HG02938 (cell line): Measurements from ENCODE around the gene RNF187.
"Not testable (repeated sequence)": the region's sequence is repeated elsewhere in the genome, so short reads cannot be mapped to it uniquely, and the experiment has no call there.

Experiments used
- ATAC-seq: cut with Tn5 transposase; IDR thresholded peaks from one replicate; pipeline ENCODE4 v1.9.1; 2021; ENCODE audit warnings: mild to moderate bottlenecking, moderate library complexity; ENCODE audit not compliant: unreplicated experiment

The RNF187 gene

GRCh38 chr1:228459091-228459993, 27.8 kb upstream of the RNF187 start:
- no peak for ATAC-seq

- no peak for ATAC-seq
These were observed 26.4 kb upstream of the RNF187 start for GRCh38 chr1:228460821-228461220.

GRCh38 chr1:228462560-228462959, 24.6 kb upstream of the RNF187 start:
- ATAC-seq, result no peak

GRCh38 chr1:228463009-228463558, 24.1 kb upstream of the RNF187 start:
- no peak for ATAC-seq

- peak; percentile 33 for ATAC-seq
These were observed 23.4 kb upstream of the RNF187 start for GRCh38 chr1:228463559-228464455.

GRCh38 chr1:228464487-228464983, 22.6 kb upstream of the RNF187 start:
- ATAC-seq, result peak; percentile 87

- no peak for ATAC-seq
These were observed 22.0 kb upstream of the RNF187 start for GRCh38 chr1:228465141-228465540.

GRCh38 chr1:228465571-228466146, 21.5 kb upstream of the RNF187 start:
- no peak for ATAC-seq

- not testable (repeated sequence) for ATAC-seq
These were observed 19.0 kb upstream of the RNF187 start for GRCh38 chr1:228468188-228468587.

- ATAC-seq, result no peak
These were observed 17.6 kb upstream of the RNF187 start for GRCh38 chr1:228469413-228470162.

GRCh38 chr1:228471154-228471761, 15.9 kb upstream of the RNF187 start:
- no peak for ATAC-seq

- ATAC-seq, result no peak
These were observed 15.3 kb upstream of the RNF187 start for GRCh38 chr1:228471762-228472398.

- no peak for ATAC-seq
These were observed 14.5 kb upstream of the RNF187 start for GRCh38 chr1:228472655-228473054.

GRCh38 chr1:228474507-228474906, 12.7 kb upstream of the RNF187 start:
- no peak for ATAC-seq

- ATAC-seq, result no peak
These were observed 11.4 kb upstream of the RNF187 start for GRCh38 chr1:228475812-228476211.

GRCh38 chr1:228477263-228477662, 9.9 kb upstream of the RNF187 start:
- no peak for ATAC-seq

- no peak for ATAC-seq
These were observed 8.9 kb upstream of the RNF187 start for GRCh38 chr1:228478326-228478725.

- ATAC-seq, result no peak
These were observed 8.1 kb upstream of the RNF187 start for GRCh38 chr1:228478912-228479711.
